Stimulated activated CD4-positive, alpha-beta T cell treated with anti-CD3 and anti-CD28 coated beads, Interleukin-15, amount 100 ng/mL, for 48 hours (primary cell): ENCODE measurements around the gene DSTN.

ENCODE experiments used
- DNase-seq, 2 donors: peaks; one replicate each; pipeline ENCODE4 v3.0.0-alpha.2; 2020; ENCODE audit warnings: low read depth in 2 of 2

Gene DSTN

GRCh38 chr20:17637985-17638640 is 68.2 kb downstream of the DSTN start:
- no peak for DNase-seq

- DNase-seq, result no peak
Observed at GRCh38 chr20:17638835-17639407, 69.0 kb downstream of the DSTN start.

GRCh38 chr20:17640146-17640874 is 70.4 kb downstream of the DSTN start:
- no peak for DNase-seq

- DNase-seq, result no peak
Observed at GRCh38 chr20:17640875-17641378, 71.1 kb downstream of the DSTN start.

GRCh38 chr20:17641520-17641964 is 71.7 kb downstream of the DSTN start:
- no peak for DNase-seq

- no peak for DNase-seq
Observed at GRCh38 chr20:17641993-17642392, 72.1 kb downstream of the DSTN start.

GRCh38 chr20:17642404-17643269 is 72.8 kb downstream of the DSTN start:
- DNase-seq, result no peak

- no peak for DNase-seq
Observed at GRCh38 chr20:17643531-17644188, 73.8 kb downstream of the DSTN start.

GRCh38 chr20:17644451-17644850 is 74.6 kb downstream of the DSTN start:
- no peak for DNase-seq

- no peak for DNase-seq
Observed at GRCh38 chr20:17645010-17645409, 75.1 kb downstream of the DSTN start.

GRCh38 chr20:17645546-17646208 is 75.8 kb downstream of the DSTN start:
- DNase-seq, result no peak

GRCh38 chr20:17646209-17646960 is 76.5 kb downstream of the DSTN start:
- DNase-seq, result no peak

GRCh38 chr20:17646961-17647301 is 77.1 kb downstream of the DSTN start:
- DNase-seq, result no peak

GRCh38 chr20:17647391-17648314 is 77.8 kb downstream of the DSTN start:
- DNase-seq, result no peak

GRCh38 chr20:17648315-17648646 is 78.4 kb downstream of the DSTN start:
- no peak for DNase-seq

- no peak for DNase-seq
Observed at GRCh38 chr20:17648791-17649730, 79.2 kb downstream of the DSTN start.

- no peak for DNase-seq
Observed at GRCh38 chr20:17650301-17651128, 80.6 kb downstream of the DSTN start.
